Tibial nerve (tissue), 4 donors: ENCODE measurements around the gene DNASE1L2.

ENCODE experiments used
- EP300 ChIP-seq, 2 donors: sonication (generic); formaldehyde crosslinking; IDR thresholded peaks; one replicate each; pipeline ENCODE4 v1.6.1; 2017; ENCODE audit warnings: antibody characterized with exemption in 2 of 2, mild to moderate bottlenecking in 1 of 2
- POLR2A ChIP-seq, 2 donors: fragments of 450-650 bp; IDR thresholded peaks; one replicate each; pipeline ENCODE4 v1.6.1; 2017; ENCODE audit warnings: antibody characterized with exemption in 2 of 2, mild to moderate bottlenecking in 2 of 2, moderate library complexity in 2 of 2
- TF ChIP-seq, protein P1 (sequence below), 5 experiments: fragments of 200-600 bp in 3 of 5; fragments of 450-650 bp in 2 of 5; sonication (generic) in 3 of 5; IDR thresholded peaks; one replicate each; pipeline ENCODE4 v1.5.1; 2016 to 2019; ENCODE audit warnings: antibody characterized with exemption in 5 of 5, mild to moderate bottlenecking in 3 of 5, moderate library complexity in 2 of 5

DNA sequence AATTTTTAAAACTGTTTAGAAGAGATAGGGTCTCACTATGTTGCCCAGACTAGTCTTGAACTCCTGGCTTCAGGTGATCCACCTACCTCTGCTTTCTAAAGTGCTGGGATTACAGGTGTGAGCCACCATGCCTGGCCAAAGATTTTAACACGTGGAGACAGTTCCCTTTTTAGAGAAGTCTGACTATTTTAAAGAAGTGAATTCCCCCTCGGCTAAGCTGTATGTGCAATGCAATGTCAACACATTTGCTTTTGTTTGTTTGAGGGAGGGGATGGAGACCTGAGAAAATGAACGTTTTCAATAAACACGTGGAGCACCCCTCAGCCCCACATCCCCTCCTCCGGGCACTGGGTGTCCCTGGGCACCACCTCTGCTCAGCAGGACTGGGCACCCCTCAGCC is 46.0 kb downstream of the DNASE1L2 start:
- no peak for TF ChIP-seq POLR2A (IDR thresholded peaks at IDR 0.05)
- TF ChIP-seq, protein P1, sequence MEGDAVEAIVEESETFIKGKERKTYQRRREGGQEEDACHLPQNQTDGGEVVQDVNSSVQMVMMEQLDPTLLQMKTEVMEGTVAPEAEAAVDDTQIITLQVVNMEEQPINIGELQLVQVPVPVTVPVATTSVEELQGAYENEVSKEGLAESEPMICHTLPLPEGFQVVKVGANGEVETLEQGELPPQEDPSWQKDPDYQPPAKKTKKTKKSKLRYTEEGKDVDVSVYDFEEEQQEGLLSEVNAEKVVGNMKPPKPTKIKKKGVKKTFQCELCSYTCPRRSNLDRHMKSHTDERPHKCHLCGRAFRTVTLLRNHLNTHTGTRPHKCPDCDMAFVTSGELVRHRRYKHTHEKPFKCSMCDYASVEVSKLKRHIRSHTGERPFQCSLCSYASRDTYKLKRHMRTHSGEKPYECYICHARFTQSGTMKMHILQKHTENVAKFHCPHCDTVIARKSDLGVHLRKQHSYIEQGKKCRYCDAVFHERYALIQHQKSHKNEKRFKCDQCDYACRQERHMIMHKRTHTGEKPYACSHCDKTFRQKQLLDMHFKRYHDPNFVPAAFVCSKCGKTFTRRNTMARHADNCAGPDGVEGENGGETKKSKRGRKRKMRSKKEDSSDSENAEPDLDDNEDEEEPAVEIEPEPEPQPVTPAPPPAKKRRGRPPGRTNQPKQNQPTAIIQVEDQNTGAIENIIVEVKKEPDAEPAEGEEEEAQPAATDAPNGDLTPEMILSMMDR (IDR thresholded peaks at IDR 0.05) = no peak
- TF ChIP-seq EP300 (IDR thresholded peaks at IDR 0.05) = no peak
